IMR-90 (cell line): ENCODE results near the gene SH3RF1. TPM values are rescaled to one million over a fixed set of nuclear protein-coding genes. Genes with fewer than 3 reads are reported as not detected.

Experiments
- ATAC-seq: fragments of 200-7000 bp; cut with Tn5 transposase; 2 replicates; pipeline ENCODE4 v1.9.1; 2020; ENCODE audit warnings: low read depth, mild to moderate bottlenecking, moderate library complexity
- BruUV-seq: library from RNA; stranded (reverse); fragments of 400-500 nt; replicated peaks from 2 replicates; lab custom pipeline; 2021; lab: Mats Ljungman, UMichigan
- CTCF ChIA-PET: fragments of 300-600 bp; formaldehyde crosslinking; extraction: SDS; loops from one replicate; lab custom pipeline; 2021; ENCODE audit warnings: antibody characterized with exemption; lab: Yijun Ruan, JAX
- POLR2A ChIA-PET: fragments of 300-600 bp; sonication (Branson Sonifier 250); formaldehyde crosslinking; loops from one replicate; lab custom pipeline; 2022; ENCODE audit warnings: antibody characterized with exemption; ENCODE audit not compliant: unreplicated experiment; lab: Charles Lee
- DNase-seq: peaks from one replicate; pipeline ENCODE4 v3.0.0; 2013
- H2AFZ ChIP-seq: replicated peaks from 2 replicates; pipeline ENCODE3; 2013; ENCODE audit warnings: low read length, mild to moderate bottlenecking; ENCODE audit not compliant: poor library complexity
- H2AK5ac ChIP-seq: 2 replicates; pipeline ENCODE4 v1.6.1; 2013; ENCODE audit warnings: low read depth, low read length, inconsistent platforms
- H2AK9ac ChIP-seq: replicated peaks from 2 replicates; pipeline ENCODE3; 2013; ENCODE audit warnings: mild to moderate bottlenecking, low read depth, low read length, moderate library complexity; ENCODE audit not compliant: poor library complexity
- H2BK120ac ChIP-seq: 2 replicates; pipeline ENCODE4 v1.6.1; 2013; ENCODE audit warnings: low read depth, low read length, inconsistent platforms
- H2BK15ac ChIP-seq: 3 replicates; pipeline ENCODE4 v1.6.1; 2013; ENCODE audit warnings: low read depth, low read length, inconsistent platforms
- H2BK20ac ChIP-seq: 2 replicates; pipeline ENCODE4 v1.6.1; 2013; ENCODE audit warnings: low read depth, mild to moderate bottlenecking, inconsistent platforms, low read length, moderate library complexity
- H2BK5ac ChIP-seq: 2 replicates; pipeline ENCODE4 v1.6.1; 2013; ENCODE audit warnings: mild to moderate bottlenecking, low read depth, low read length, inconsistent platforms; ENCODE audit not compliant: poor library complexity, severe bottlenecking
- H3K14ac ChIP-seq: replicated peaks from 2 replicates; pipeline ENCODE4 v1.6.1; 2013; ENCODE audit warnings: low read depth, low read length, inconsistent platforms
- H3K18ac ChIP-seq: 2 replicates; pipeline ENCODE4 v1.6.1; 2013; ENCODE audit warnings: low read depth, low read length, control low read depth
- H3K23ac ChIP-seq: 2 replicates; pipeline ENCODE4 v1.6.1; 2013; ENCODE audit warnings: low read depth, low read length, inconsistent platforms
- H3K27ac ChIP-seq: 2 replicates; pipeline ENCODE4 v1.5.1; 2013; ENCODE audit warnings: mild to moderate bottlenecking, control low read depth, low read length; ENCODE audit not compliant: insufficient read depth
- H3K27me3 ChIP-seq: 2 replicates; pipeline ENCODE4 v1.6.1; 2013; ENCODE audit warnings: low read length; ENCODE audit not compliant: control insufficient read depth, insufficient read depth
- H3K36me3 ChIP-seq: 2 replicates; pipeline ENCODE4 v1.6.1; 2013; ENCODE audit warnings: low read length, mixed read lengths; ENCODE audit not compliant: control insufficient read depth, insufficient read depth
- H3K4ac ChIP-seq: 2 replicates; pipeline ENCODE4 v1.6.1; 2013; ENCODE audit warnings: low read depth, low read length, inconsistent platforms
- H3K4me1 ChIP-seq: 2 replicates; pipeline ENCODE4 v1.6.1; 2013; ENCODE audit warnings: low read length, mixed read lengths; ENCODE audit not compliant: control insufficient read depth, insufficient read depth
- H3K4me2 ChIP-seq: 2 replicates; pipeline ENCODE4 v1.6.1; 2013; ENCODE audit warnings: low read depth, mild to moderate bottlenecking, control low read depth, low read length, moderate library complexity
- H3K4me3 ChIP-seq: 2 replicates; pipeline ENCODE4 v1.5.1; 2013; ENCODE audit warnings: low read depth, mild to moderate bottlenecking, control low read depth, low read length, moderate library complexity; ENCODE audit not compliant: insufficient read depth
- H3K56ac ChIP-seq: 2 replicates; pipeline ENCODE4 v1.6.1; 2013; ENCODE audit warnings: low read length, inconsistent platforms; ENCODE audit not compliant: insufficient read depth; ENCODE audit errors: extremely low read depth
- H3K79me1 ChIP-seq, 2 experiments: 2 replicates each; pipeline ENCODE4 v1.6.1; 2013; ENCODE audit warnings: low read length in 2 of 2, inconsistent platforms in 1 of 2, low read depth in 1 of 2
- H3K9ac ChIP-seq: 2 replicates; pipeline ENCODE4 v1.6.1; 2013; ENCODE audit warnings: low read depth, low read length, control low read depth
- H3K9me1 ChIP-seq: 2 replicates; pipeline ENCODE4 v1.6.1; 2013; ENCODE audit warnings: low read length, inconsistent platforms; ENCODE audit not compliant: insufficient read depth
- H3K9me3 ChIP-seq: 2 replicates; pipeline ENCODE4 v1.6.1; 2013; ENCODE audit warnings: low read length; ENCODE audit not compliant: control insufficient read depth, insufficient read depth
- H4K20me1 ChIP-seq: 2 replicates; pipeline ENCODE4 v1.6.1; 2013; ENCODE audit warnings: low read length, inconsistent platforms; ENCODE audit not compliant: insufficient read depth
- H4K5ac ChIP-seq: 2 replicates; pipeline ENCODE4 v1.6.1; 2013; ENCODE audit warnings: mild to moderate bottlenecking, low read depth, low read length, control low read depth
- H4K8ac ChIP-seq, 2 experiments: 2 replicates each; pipeline ENCODE4 v1.6.1; 2013; ENCODE audit warnings: low read depth in 2 of 2, low read length in 2 of 2, control low read depth in 1 of 2, inconsistent platforms in 1 of 2
- H4K91ac ChIP-seq: 2 replicates; pipeline ENCODE4 v1.6.1; 2013; ENCODE audit warnings: low read depth, low read length, inconsistent platforms; ENCODE audit not compliant: insufficient read depth
- CEBPB ChIP-seq: IDR thresholded peaks from 2 replicates; pipeline ENCODE4 v1.6.1; 2012; ENCODE audit warnings: low read depth, low read length, improper control_type of control experiment
- RFX5 ChIP-seq: IDR thresholded peaks from 2 replicates; pipeline ENCODE4 v1.8.0; 2012; ENCODE audit warnings: low read depth, mild to moderate bottlenecking, low read length, moderate library complexity
- WGBS, 2 experiments: methylation state at CpG; one replicate each; pipeline versions ENCODE4 v1.1.5 to v1.1.7; 2013; ENCODE audit warnings: missing lambda C conversion rate in 2 of 2; ENCODE audit not compliant: insufficient read length in 1 of 2; ENCODE audit errors: extremely low coverage in 2 of 2; 5-methylcytosine and 5-hydroxymethylcytosine counted together
- dilution Hi-C: fragments of 300-500 bp; cut with HindIII; formaldehyde crosslinking; loops from one replicate; pipeline ENCODE4 v1.14.3; 2018; ENCODE audit warnings: low sequenced_read_pairs; ENCODE audit not compliant: unreplicated experiment
- in situ Hi-C: fragments of 300-500 bp; cut with MboI; formaldehyde crosslinking; loops from 3 replicates; pipeline ENCODE4 v1.14.3; 2019; ENCODE audit warnings: low sequenced_read_pairs, inconsistent platforms, mixed read lengths
- intact Hi-C: fragments of 100-400 bp; cut with micrococcal nuclease; formaldehyde crosslinking; loops from 2 replicates; pipeline ENCODE4 v1.10.0; 2022
- polyA plus RNA-seq, 3 experiments: library from polyadenylated mRNA; depleted of rRNA; stranded (reverse); fragments of >200 nt; gene quantifications; 2 replicates each; pipeline ENCODE4 v1.2.3, GENCODE V29; 2012; ENCODE audit warnings: low replicate concordance in 1 of 3
- total RNA-seq: library from RNA; depleted of rRNA; stranded (reverse); fragments of >200 nt; gene quantifications from 2 replicates; pipeline ENCODE4 v1.2.3, GENCODE V29; 2012
- TF ChIP-seq, protein P1 (sequence below): conservative IDR thresholded peaks from 2 replicates; pipeline ENCODE4 v1.5.1; 2012; ENCODE audit warnings: mild to moderate bottlenecking, low read depth, low read length, improper control_type of control experiment

SH3RF1 gene
- total and polyA plus RNA-seq, 2 of the 4 experiments (the other 2 are of a cell fraction), result 22.0 to 29.8 TPM

GRCh38 chr4:169210504-169211118, 60.1 kb downstream of the SH3RF1 start:
- Histone ChIP-seq H3K27me3 (no peaks in the 10 kb centered on the region), H3K23ac (no peak overlapping the region), H3K36me3 (peaks cover 6% of the 10 kb centered on the region), H4K91ac (no peak overlapping the region), H4K5ac (no peak overlapping the region), H2BK5ac (no peak overlapping the region), H3K56ac (no peak overlapping the region), H2AK5ac (no peak overlapping the region), H3K9me3 (peaks cover 4% of the 10 kb centered on the region), H4K8ac (no peak overlapping the region), H2BK15ac (no peak overlapping the region), H3K4me1 (peaks cover 15% of the 10 kb centered on the region), H2AK9ac (no peak overlapping the region), H2BK120ac (no peak overlapping the region), H4K20me1 (peaks cover 35% of the 10 kb centered on the region), H3K79me1 (peaks cover 39 to 75% of the 10 kb centered on the region in 2 experiments), H3K4me3 (no peak overlapping the region), H3K9me1 (peaks cover 17% of the 10 kb centered on the region), H3K4me2 (no peak overlapping the region), H2AFZ (no peak overlapping the region), H3K14ac (no peak overlapping the region), H3K9ac (no peak overlapping the region), H2BK20ac (no peak overlapping the region), H3K4ac (no peak overlapping the region), H3K18ac (no peak overlapping the region), H3K27ac (no peak overlapping the region)
- CTCF ChIA-PET, result no interaction called here
- TF ChIP-seq, protein P1, sequence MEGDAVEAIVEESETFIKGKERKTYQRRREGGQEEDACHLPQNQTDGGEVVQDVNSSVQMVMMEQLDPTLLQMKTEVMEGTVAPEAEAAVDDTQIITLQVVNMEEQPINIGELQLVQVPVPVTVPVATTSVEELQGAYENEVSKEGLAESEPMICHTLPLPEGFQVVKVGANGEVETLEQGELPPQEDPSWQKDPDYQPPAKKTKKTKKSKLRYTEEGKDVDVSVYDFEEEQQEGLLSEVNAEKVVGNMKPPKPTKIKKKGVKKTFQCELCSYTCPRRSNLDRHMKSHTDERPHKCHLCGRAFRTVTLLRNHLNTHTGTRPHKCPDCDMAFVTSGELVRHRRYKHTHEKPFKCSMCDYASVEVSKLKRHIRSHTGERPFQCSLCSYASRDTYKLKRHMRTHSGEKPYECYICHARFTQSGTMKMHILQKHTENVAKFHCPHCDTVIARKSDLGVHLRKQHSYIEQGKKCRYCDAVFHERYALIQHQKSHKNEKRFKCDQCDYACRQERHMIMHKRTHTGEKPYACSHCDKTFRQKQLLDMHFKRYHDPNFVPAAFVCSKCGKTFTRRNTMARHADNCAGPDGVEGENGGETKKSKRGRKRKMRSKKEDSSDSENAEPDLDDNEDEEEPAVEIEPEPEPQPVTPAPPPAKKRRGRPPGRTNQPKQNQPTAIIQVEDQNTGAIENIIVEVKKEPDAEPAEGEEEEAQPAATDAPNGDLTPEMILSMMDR, result no peak
- TF ChIP-seq CEBPB (no peak), RFX5 (no peak)
- in situ Hi-C loops (no loop called here), dilution Hi-C loops (no loop called here), intact Hi-C loops (no loop called here)
- POLR2A ChIA-PET, result no interaction called here
- ATAC-seq (no peak), DNase-seq (no peak)
- no TSS peak for BruUV-seq
- WGBS, 2 experiments, result no CpG with 5 or more reads among the region's 3 CpGs
